Activated CD8-positive, alpha-beta memory T cell treated with anti-CD3 and anti-CD28 coated beads, Interleukin-2, amount 50 U/mL, for 24 hours (primary cell): ENCODE data around the gene PTCD2.
"Not testable (repeated sequence)": the region's sequence is repeated elsewhere in the genome, so short reads cannot be mapped to it uniquely, and the experiment has no call there.

Source experiments
- DNase-seq: peaks from one replicate; pipeline ENCODE4 v3.0.0-alpha.2; 2020; ENCODE audit errors: extremely low read depth

The PTCD2 gene

DNA sequence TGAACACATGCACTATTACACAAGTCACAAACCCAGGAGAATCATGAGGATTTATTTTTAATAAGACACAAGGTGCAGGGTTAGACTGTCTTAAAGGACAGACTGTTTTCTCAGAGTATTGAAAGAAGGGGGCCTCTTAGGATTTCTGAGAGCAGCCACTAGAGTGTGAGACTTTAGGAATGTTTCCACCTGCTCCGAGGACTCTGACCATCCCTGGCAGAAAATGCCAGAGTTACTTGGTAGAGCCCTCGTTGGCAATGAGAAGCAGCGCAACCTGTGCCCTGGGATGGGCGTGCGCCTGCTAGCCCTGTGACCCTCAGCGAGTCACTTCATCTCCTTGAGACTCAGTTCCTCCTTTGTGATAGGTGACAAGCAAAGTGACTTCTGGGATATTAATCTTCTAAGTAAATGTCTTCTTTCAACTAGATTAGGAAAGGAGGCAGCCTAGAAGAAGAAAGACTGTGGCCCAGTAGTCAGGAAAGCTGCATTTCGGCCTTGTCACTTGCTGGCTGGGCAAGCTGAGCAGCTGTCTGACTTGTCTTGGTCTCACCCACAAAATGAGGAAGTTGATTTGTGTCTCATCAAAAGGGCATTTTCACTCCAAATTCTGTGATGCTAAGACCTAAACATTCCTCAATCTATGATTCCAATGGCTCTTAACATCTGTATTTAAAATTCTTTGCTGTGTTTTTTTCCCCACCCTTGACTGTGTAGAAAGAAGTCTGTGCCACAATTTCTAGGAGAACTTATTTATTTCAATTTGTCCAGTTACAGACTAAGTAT, 60.5 kb downstream of the PTCD2 start:
- no peak for DNase-seq

DNA sequence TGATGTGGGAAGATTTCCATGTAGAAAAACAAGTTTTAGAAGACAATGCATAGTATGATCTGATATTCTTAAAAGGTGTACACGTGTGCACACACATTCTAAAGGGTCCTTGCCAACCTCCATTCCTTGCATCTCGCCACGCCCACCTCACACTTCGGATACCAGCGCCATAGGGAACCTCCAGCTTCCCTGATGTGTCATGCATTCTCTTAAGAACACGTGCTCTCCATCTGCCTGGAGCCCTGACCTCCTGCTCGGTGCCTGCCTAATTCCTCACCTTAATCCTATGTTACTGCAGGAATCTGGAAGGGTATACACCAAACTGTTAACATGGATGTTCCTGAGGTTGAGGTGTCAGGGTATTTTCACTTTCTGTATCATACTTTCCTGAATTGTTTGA, 63.1 kb downstream of the PTCD2 start:
- no peak for DNase-seq

DNA sequence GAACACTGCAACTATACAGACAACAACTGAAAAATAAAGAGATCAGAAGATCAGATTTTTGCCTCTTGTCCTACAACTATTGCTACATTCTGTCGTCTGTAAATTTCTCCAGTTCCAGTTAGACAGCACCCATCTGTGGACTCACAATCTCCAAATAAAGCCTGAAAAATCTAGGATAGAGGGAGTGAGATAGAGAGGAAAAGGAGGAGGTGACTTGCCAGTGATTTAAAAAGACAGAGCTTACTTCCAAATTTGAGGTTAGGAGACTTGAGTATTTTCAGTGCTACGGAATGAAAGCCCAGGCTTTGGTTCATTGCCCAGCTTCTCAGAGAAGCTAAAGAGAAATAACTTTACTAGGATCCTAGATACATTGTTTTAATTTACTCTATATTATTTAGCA, 63.6 kb downstream of the PTCD2 start:
- DNase-seq, result no peak

GRCh38 chr5:72386639-72387038, 66.5 kb downstream of the PTCD2 start:
- no peak for DNase-seq

- DNase-seq, result no peak
Measured at GRCh38 chr5:72387985-72388384, 67.8 kb downstream of the PTCD2 start.

DNA sequence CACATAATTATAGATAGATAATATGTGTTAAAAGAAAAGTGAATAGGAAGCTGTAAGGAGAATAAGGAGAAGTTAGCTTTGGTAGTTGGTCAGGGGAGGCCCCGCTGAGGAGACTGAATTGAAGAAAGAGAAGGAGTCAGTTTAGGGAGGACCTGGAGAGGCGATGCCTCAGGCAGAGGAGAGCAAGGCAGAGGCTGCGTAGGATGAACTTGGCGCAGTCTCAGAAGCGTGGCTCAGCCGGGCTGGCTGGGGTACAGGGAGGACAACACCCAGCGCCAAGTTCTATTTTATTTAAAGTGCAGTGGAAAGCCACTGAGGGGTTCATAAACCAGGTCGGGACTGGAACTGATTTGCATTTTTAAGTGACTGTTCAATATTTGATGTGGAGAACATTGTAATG, 68.5 kb downstream of the PTCD2 start:
- no peak for DNase-seq

DNA sequence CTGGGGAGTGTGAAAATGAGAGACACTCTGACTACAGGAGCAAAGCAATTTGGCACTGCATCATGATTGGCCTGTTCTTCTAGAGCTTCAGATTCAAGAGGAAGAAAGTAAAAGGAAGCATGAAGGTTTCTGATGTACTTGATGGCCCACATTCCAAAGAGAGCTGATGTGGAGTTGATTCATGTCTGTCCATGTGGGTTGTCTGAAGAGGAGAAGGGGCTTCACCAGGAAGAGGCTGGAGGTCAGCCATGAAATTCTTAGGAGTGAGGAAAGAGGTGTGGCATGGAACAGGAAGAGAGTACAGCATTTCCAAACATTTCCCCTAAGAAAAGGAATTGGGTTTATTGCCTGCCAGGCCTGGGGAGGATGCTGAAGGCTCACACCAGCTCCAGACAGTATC, 70.7 kb downstream of the PTCD2 start:
- no peak for DNase-seq

DNA sequence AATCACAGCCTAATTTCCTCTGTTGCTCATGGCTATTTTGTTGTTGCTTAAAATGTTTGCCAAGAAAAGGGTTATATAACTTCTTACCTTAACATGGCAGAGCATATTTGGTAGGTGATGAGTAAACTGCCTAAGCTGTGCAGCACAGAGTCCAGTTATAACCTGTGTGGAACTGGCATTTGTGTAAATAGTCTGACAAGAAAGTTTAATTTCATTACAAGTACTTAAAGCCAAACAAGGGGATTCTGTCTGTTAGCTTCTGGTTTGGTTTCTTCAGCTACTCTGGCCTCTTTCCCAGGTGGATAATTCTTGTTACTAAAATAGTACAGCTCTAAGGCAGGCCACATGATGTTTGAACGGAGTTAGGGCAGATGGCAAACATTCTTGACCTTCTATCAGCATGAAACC, 72.2 kb downstream of the PTCD2 start:
- no peak for DNase-seq

- no peak for DNase-seq
Measured at GRCh38 chr5:72393052-72393451, 72.9 kb downstream of the PTCD2 start.

DNA sequence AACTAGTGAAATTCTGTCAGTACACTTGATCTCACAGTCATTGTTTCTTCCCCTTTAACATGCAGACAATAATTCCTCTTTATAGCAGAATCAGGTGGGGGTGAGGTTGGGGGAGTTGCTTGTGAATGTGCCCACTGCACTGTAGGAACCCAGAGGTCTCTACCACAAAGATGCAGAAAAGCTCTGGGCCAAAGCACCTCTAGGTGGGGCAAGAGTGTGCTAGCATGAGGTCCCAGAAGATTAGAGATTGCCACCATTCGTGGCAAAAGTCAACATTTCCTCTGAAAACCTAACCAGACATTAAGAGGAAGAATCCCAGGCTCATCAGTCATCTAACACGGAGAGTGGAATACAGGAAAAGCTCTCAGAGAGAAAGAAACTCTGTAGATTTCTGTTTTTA, 74.5 kb downstream of the PTCD2 start:
- no peak for DNase-seq

GRCh38 chr5:72397836-72398235, 77.7 kb downstream of the PTCD2 start:
- DNase-seq, result no peak

- no peak for DNase-seq
Measured at GRCh38 chr5:72400950-72401349, 80.8 kb downstream of the PTCD2 start.

DNA sequence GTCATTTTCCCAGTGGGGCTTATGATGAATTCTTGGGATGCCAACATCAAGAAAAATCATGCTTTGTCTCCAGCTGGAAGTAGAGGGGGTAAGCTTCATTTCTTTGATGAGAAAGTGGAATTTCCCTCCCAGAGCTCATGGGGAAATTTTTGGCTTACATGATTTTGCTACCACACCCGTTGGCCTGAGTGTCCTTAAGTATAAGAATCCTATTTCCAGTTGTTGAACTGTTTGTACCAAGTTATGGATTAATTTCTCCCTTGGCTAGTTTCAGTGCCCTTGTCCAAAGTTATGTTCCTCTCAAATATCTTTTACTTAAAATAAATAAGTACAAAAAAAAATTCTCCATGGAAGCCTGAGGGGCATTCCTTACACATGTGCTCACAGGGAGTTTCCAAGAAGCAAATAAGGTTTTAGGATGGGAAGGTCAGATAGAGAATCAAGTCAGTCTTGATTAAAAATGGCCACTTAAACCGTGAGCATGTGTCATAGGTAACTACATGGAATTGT, 82.3 kb downstream of the PTCD2 start:
- no peak for DNase-seq

DNA sequence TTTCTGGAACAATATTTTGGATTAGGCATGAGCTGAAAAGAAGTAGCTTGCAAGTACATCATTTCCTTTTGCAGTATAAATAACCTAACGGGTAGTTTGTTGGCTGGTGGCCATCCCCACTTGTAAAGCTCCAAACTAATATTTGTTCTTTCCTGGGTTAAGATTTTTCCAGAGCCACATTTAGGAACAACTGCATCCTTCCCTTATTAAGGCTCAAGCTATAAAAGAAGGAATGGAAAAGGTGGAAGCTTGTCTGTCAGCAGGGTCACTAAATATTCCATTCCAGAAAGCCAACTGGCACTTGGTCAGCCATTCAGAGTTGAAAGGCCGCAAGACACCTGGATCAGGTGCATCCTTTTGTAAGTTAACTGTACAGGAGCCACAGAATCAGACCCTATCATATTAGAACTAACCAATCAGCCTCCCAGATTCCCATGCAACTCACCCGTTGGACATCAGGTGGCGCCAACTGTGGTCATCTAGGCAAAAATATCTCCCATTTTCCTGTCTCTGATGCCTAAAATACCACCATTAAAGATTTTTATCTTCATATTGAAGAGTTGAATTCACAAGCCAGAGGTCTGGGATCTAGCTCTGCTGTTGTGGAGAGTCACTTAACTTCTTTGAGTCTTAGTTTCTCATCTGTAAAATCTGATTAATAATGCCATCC, 82.9 kb downstream of the PTCD2 start:
- no peak for DNase-seq

- not testable (repeated sequence) for DNase-seq
Measured at GRCh38 chr5:72404771-72405170, 84.6 kb downstream of the PTCD2 start.

DNA sequence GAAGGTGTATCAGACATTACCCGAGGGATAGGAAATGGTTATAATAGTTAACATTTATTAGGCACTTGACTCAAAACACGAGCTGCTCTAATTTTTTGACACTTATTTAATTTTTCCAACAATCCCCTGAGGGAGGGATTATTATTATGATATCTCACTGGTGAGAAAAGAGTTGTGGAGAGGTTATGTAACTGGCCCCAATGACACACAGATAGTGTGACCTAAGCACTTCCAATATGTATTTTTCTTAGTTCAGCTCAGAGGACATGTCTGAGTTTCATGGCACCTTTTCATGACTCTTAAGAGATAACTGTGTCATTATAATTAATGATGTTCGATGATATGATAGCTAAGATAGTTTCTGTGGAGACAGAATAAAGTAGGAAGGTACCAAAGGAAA, 86.9 kb downstream of the PTCD2 start:
- DNase-seq, result no peak

GRCh38 chr5:72407541-72407940, 87.4 kb downstream of the PTCD2 start:
- no peak for DNase-seq

GRCh38 chr5:72408127-72408526, 88.0 kb downstream of the PTCD2 start:
- no peak for DNase-seq

- DNase-seq, result no peak
Measured at GRCh38 chr5:72408603-72409002, 88.4 kb downstream of the PTCD2 start.

DNA sequence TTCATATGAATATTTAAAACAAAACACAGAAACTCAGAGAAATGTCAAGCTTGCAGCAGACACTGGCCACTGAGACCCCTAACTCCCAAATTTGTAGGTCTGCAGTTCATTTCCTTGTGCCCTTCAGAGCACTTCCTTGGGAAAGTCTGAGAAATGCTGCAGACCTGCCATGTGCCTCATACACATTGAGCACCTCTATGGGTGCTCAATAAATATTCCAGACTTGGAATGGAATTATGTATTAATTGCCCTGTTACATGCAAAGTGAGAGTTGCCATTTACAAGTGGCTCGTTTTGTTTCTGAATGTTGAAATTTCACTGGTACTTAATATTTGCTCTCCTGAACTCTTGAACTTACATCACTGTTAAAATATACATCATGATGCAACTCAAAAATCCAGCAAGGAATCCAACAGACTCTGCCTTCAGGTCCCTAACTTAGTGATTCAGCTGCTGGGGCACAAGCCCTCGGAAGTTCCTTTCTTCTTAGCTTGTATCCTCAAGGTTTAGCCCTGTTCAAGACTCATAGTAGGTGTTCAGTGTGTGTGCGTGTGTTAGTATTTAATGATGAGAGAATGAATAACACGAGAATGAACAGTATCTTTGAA, 90.6 kb downstream of the PTCD2 start:
- no peak for DNase-seq

DNA sequence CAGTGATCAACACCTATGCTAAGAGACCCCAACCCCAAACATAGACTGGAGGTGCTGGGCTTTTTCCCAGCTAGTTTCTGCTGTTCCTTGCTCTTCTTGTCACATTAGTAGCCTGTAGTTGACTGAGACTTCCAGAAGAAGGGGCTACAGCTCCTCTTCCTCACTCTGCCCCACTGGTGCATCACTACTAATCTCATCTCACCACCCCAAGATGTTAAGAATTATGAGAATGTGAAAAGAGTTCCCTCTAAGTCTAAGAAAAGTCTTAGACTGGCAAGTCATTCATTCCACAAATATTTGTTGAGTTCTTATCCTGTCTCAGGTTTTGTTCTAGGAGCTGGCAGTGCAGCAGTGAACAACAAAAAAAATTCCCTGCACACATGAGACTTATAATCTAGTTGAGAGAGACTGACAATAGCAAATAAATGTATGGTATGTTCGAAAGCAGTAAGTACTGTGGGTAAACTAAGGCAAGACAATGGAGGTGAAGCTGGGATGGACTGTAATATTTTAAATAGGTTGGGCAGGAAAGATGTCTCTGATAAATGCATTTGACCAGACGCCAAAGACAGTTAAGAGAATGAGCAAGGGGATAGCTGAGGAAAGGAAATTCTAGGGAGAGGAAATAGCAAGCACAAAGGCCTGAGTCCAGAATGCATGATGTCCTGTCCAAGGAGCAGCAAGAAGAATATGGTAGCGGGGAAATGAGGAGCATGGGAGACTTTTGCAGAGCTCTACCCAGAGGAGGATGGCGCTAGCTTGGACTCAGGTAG, 92.3 kb downstream of the PTCD2 start:
- DNase-seq, result no peak
